HG03045 (cell line): ENCODE data around the gene BRD4.
A peak's percentile ranks its signal among the peaks of the same experiment; 100 is the strongest.
"Not testable (repeated sequence)": the region's sequence is repeated elsewhere in the genome, so short reads cannot be mapped to it uniquely, and the experiment has no call there.

ENCODE experiments used
- ATAC-seq: cut with Tn5 transposase; IDR thresholded peaks from one replicate; pipeline ENCODE4 v1.9.1; 2021; ENCODE audit warnings: mild to moderate bottlenecking, moderate library complexity; ENCODE audit not compliant: unreplicated experiment

BRD4 gene

GRCh38 chr19:15363048-15363447 is 30.7 kb upstream of the BRD4 start:
- ATAC-seq: not testable (repeated sequence)

GRCh38 chr19:15360015-15360414 is 27.7 kb upstream of the BRD4 start:
- not testable (repeated sequence) for ATAC-seq

GRCh38 chr19:15358918-15359317 is 26.6 kb upstream of the BRD4 start:
- no peak for ATAC-seq

- no peak for ATAC-seq
Observed at GRCh38 chr19:15357906-15358305, 25.6 kb upstream of the BRD4 start.

GRCh38 chr19:15354566-15355296 is 22.4 kb upstream of the BRD4 start:
- ATAC-seq: no peak

- ATAC-seq: no peak
Observed at GRCh38 chr19:15353908-15354307, 21.6 kb upstream of the BRD4 start.

- not testable (repeated sequence) for ATAC-seq
Observed at GRCh38 chr19:15352535-15352934, 20.2 kb upstream of the BRD4 start.

- ATAC-seq: not testable (repeated sequence)
Observed at GRCh38 chr19:15341328-15341727, 9.0 kb upstream of the BRD4 start.

- ATAC-seq: no peak
Observed at GRCh38 chr19:15340086-15340485, 7.7 kb upstream of the BRD4 start.

GRCh38 chr19:15337202-15337601 is 4.9 kb upstream of the BRD4 start:
- ATAC-seq: no peak

GRCh38 chr19:15335992-15336391 is 3.7 kb upstream of the BRD4 start:
- not testable (repeated sequence) for ATAC-seq

GRCh38 chr19:15331419-15332310 is 674 bp downstream of the BRD4 start:
- peak; percentile 46 for ATAC-seq

- ATAC-seq: no peak
Observed at GRCh38 chr19:15330801-15331418, 1.4 kb downstream of the BRD4 start.

GRCh38 chr19:15328312-15328711 is 4.0 kb downstream of the BRD4 start:
- no peak for ATAC-seq

GRCh38 chr19:15324791-15325519 is 7.4 kb downstream of the BRD4 start:
- no peak for ATAC-seq

GRCh38 chr19:15323496-15324235 is 8.7 kb downstream of the BRD4 start:
- no peak for ATAC-seq

GRCh38 chr19:15321739-15322138 is 10.6 kb downstream of the BRD4 start:
- ATAC-seq: no peak

- no peak for ATAC-seq
Observed at GRCh38 chr19:15320116-15320515, 12.2 kb downstream of the BRD4 start.

- no peak for ATAC-seq
Observed at GRCh38 chr19:15318241-15318691, 14.1 kb downstream of the BRD4 start.
